HepG2 (cell line): Measurements from ENCODE around the gene PAQR5. TPM values are rescaled to one million over a fixed set of nuclear protein-coding genes. Genes with fewer than 3 reads are reported as not detected.

Source experiments
- ATAD3A ChIP-seq: sonication (generic); formaldehyde crosslinking; IDR thresholded peaks from 2 replicates; pipeline ENCODE4 v1.4.0; 2020; ENCODE audit warnings: missing genetic modification reagents
- FOXM1 ChIP-seq: sonication (generic); formaldehyde crosslinking; IDR thresholded peaks from 2 replicates; pipeline ENCODE4 v1.5.0; 2020; ENCODE audit warnings: missing genetic modification reagents
- GABPB1 ChIP-seq: IDR thresholded peaks from 2 replicates; pipeline ENCODE4 v1.6.1; 2016; ENCODE audit warnings: mild to moderate bottlenecking, missing genetic modification reagents, moderate library complexity, missing compliant biosample characterization
- HNF4G ChIP-seq, 2 experiments: sonication (generic) in 1 of 2; formaldehyde crosslinking in 1 of 2; IDR thresholded peaks; 2 replicates each; pipeline versions ENCODE4 v1.4.0 to v1.6.1; 2011 to 2020; ENCODE audit warnings: borderline replicate concordance in 2 of 2, low read depth in 2 of 2, mild to moderate bottlenecking in 2 of 2, low read length in 1 of 2, missing genetic modification reagents in 1 of 2, moderate library complexity in 1 of 2
- STAG1 ChIP-seq: sonication (generic); formaldehyde crosslinking; IDR thresholded peaks from 2 replicates; pipeline ENCODE4 v1.4.0; 2020; ENCODE audit warnings: missing genetic modification reagents
- ZFAT ChIP-seq: sonication (generic); formaldehyde crosslinking; conservative IDR thresholded peaks from 2 replicates; pipeline ENCODE4 v1.8.1; 2023; ENCODE audit warnings: missing genetic modification reagents, inconsistent platforms
- ZNF383 ChIP-seq: sonication (generic); formaldehyde crosslinking; IDR thresholded peaks from 2 replicates; pipeline ENCODE4 v1.4.0; 2020; ENCODE audit warnings: missing genetic modification reagents, mild to moderate bottlenecking, borderline replicate concordance
- ZNF598 ChIP-seq: sonication (generic); formaldehyde crosslinking; IDR thresholded peaks from 2 replicates; pipeline ENCODE4 v1.5.1; 2020; ENCODE audit warnings: mild to moderate bottlenecking, missing genetic modification reagents, borderline replicate concordance
- ZNF629 ChIP-seq: sonication (generic); formaldehyde crosslinking; conservative IDR thresholded peaks from 2 replicates; pipeline ENCODE4 v1.5.0; 2020; ENCODE audit warnings: missing genetic modification reagents
- ZNF761 ChIP-seq: sonication (generic); formaldehyde crosslinking; conservative IDR thresholded peaks from 2 replicates; pipeline ENCODE4 v1.4.0; 2020; ENCODE audit warnings: mild to moderate bottlenecking, missing genetic modification reagents
- ZNF768 ChIP-seq: sonication (generic); formaldehyde crosslinking; IDR thresholded peaks from 2 replicates; pipeline ENCODE4 v1.4.0; 2020; ENCODE audit warnings: missing genetic modification reagents
- ZNF777 ChIP-seq: sonication (generic); formaldehyde crosslinking; IDR thresholded peaks from 2 replicates; pipeline ENCODE4 v1.4.0; 2020; ENCODE audit warnings: missing genetic modification reagents
- polyA plus RNA-seq, 8 experiments: library from polyadenylated mRNA; depleted of rRNA in 3 of 8; stranded (reverse) in 7 of 8; unstranded in 1 of 8; fragments of >200 nt; fragmentation: Illumina TruSeq in 4 of 8; extraction: Trizol in 4 of 8; gene quantifications; 2 replicates each; pipeline versions ENCODE4 v1.2.1 to v1.2.3, GENCODE V29; 2011 to 2016; ENCODE audit warnings: low read depth in 4 of 8, missing spikeins in 1 of 8, mixed read lengths in 1 of 8; ENCODE audit not compliant: insufficient read depth in 1 of 8
- total RNA-seq, 5 experiments: library from RNA; depleted of rRNA; stranded (reverse); fragments of >200 nt; fragmentation: Illumina TruSeq; extraction: Trizol; gene quantifications; 2 replicates each; pipeline ENCODE4 v1.2.3, GENCODE V29; 2016; ENCODE audit warnings: low read depth in 1 of 5
- TF ChIP-seq, protein P1 (sequence below): sonication (generic); formaldehyde crosslinking; IDR thresholded peaks from 2 replicates; pipeline ENCODE4 v1.4.0; 2020; ENCODE audit warnings: missing genetic modification reagents, borderline replicate concordance
- TF ChIP-seq, protein P2 (sequence below): sonication (generic); formaldehyde crosslinking; IDR thresholded peaks from 2 replicates; pipeline ENCODE4 v1.8.1; 2023; ENCODE audit warnings: mild to moderate bottlenecking, missing genetic modification reagents
- TF ChIP-seq, protein P3 (sequence below): sonication (generic); formaldehyde crosslinking; conservative IDR thresholded peaks from 2 replicates; pipeline ENCODE4 v1.4.0; 2020; ENCODE audit warnings: missing genetic modification reagents
- TF ChIP-seq, protein P4 (sequence below): sonication (generic); formaldehyde crosslinking; IDR thresholded peaks from 2 replicates; pipeline ENCODE4 v1.8.0; 2022; ENCODE audit warnings: mild to moderate bottlenecking, missing genetic modification reagents; ENCODE audit not compliant: insufficient replicate concordance

Gene PAQR5
- total and polyA plus RNA-seq, 2 of the 13 experiments (the other 11 are each of a cell fraction or from before 2014, with no cell fraction given), result 0.53 to 1.3 TPM

DNA sequence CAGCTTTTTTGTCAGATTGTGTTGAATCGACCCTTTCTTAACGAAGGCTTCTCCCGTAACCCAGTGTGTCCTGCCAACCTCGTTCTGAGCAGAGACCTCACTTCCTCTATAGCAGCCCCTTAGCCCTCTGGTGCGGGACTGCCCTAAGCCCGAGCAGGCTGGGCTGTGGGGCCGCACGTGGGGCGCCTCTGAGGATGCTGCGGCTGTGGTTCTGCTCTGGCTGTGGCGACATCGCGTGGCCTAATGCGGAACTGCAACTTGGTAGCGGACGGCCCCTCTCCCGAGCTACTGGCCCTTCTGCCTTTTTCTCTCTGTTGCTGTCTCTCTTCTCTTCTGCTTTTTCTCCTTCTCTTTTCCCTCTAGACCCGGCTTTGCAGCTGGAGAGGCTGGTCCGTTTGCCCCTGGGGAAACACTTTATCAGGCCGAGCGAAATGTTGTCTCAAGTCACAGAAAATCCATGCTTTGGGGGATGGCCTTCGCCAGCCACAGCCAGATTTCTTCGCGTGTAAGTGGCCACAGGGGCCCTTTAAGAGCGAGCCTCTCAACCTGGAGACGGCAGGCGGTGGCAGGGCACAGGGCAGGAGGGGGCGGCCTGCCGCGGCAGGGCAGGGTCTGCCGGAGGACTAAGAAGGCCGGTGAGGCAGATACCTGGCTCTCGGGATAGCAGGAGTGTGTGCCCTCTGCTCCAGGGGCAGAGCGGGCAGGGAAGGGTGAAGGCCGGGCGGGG, 96.0 kb downstream of the PAQR5 start (continued):
- TF ChIP-seq, protein P1, sequence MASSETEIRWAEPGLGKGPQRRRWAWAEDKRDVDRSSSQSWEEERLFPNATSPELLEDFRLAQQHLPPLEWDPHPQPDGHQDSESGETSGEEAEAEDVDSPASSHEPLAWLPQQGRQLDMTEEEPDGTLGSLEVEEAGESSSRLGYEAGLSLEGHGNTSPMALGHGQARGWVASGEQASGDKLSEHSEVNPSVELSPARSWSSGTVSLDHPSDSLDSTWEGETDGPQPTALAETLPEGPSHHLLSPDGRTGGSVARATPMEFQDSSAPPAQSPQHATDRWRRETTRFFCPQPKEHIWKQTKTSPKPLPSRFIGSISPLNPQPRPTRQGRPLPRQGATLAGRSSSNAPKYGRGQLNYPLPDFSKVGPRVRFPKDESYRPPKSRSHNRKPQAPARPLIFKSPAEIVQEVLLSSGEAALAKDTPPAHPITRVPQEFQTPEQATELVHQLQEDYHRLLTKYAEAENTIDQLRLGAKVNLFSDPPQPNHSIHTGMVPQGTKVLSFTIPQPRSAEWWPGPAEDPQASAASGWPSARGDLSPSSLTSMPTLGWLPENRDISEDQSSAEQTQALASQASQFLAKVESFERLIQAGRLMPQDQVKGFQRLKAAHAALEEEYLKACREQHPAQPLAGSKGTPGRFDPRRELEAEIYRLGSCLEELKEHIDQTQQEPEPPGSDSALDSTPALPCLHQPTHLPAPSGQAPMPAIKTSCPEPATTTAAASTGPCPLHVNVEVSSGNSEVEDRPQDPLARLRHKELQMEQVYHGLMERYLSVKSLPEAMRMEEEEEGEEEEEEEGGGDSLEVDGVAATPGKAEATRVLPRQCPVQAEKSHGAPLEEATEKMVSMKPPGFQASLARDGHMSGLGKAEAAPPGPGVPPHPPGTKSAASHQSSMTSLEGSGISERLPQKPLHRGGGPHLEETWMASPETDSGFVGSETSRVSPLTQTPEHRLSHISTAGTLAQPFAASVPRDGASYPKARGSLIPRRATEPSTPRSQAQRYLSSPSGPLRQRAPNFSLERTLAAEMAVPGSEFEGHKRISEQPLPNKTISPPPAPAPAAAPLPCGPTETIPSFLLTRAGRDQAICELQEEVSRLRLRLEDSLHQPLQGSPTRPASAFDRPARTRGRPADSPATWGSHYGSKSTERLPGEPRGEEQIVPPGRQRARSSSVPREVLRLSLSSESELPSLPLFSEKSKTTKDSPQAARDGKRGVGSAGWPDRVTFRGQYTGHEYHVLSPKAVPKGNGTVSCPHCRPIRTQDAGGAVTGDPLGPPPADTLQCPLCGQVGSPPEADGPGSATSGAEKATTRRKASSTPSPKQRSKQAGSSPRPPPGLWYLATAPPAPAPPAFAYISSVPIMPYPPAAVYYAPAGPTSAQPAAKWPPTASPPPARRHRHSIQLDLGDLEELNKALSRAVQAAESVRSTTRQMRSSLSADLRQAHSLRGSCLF (CRISPR knock-in tag), result no peak
- TF ChIP-seq ZNF598 (CRISPR knock-in tag) (no peak), ZNF761 (CRISPR knock-in tag) (0 out of 2 replicates have a peak, but pooled peaks have one; percentile 34), STAG1 (CRISPR knock-in tag) (peak; percentile 90), FOXM1 (CRISPR knock-in tag) (no peak), ZNF629 (CRISPR knock-in tag) (no peak), HNF4G (IDR thresholded peaks at IDR 0.05; ENCODE audit: borderline replicate concordance, low read depth, low read length) (no peak), HNF4G (CRISPR knock-in tag; IDR thresholded peaks at IDR 0.05; ENCODE audit: borderline replicate concordance, low read depth) (no peak), ZNF768 (CRISPR knock-in tag) (0 out of 2 replicates have a peak, but pooled peaks have one; percentile 18), ZNF777 (CRISPR knock-in tag) (no peak), GABPB1 (peak; percentile 41; the same call in 1 of the 2 replicates), ZFAT (CRISPR knock-in tag) (no peak), ATAD3A (CRISPR knock-in tag) (no peak), ZNF383 (CRISPR knock-in tag) (no peak)
- TF ChIP-seq, protein P2, sequence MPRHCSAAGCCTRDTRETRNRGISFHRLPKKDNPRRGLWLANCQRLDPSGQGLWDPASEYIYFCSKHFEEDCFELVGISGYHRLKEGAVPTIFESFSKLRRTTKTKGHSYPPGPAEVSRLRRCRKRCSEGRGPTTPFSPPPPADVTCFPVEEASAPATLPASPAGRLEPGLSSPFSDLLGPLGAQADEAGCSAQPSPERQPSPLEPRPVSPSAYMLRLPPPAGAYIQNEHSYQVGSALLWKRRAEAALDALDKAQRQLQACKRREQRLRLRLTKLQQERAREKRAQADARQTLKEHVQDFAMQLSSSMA (CRISPR knock-in tag), result no peak
- TF ChIP-seq, protein P3, sequence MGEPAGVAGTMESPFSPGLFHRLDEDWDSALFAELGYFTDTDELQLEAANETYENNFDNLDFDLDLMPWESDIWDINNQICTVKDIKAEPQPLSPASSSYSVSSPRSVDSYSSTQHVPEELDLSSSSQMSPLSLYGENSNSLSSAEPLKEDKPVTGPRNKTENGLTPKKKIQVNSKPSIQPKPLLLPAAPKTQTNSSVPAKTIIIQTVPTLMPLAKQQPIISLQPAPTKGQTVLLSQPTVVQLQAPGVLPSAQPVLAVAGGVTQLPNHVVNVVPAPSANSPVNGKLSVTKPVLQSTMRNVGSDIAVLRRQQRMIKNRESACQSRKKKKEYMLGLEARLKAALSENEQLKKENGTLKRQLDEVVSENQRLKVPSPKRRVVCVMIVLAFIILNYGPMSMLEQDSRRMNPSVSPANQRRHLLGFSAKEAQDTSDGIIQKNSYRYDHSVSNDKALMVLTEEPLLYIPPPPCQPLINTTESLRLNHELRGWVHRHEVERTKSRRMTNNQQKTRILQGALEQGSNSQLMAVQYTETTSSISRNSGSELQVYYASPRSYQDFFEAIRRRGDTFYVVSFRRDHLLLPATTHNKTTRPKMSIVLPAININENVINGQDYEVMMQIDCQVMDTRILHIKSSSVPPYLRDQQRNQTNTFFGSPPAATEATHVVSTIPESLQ (CRISPR knock-in tag), result no peak
- TF ChIP-seq, protein P4, sequence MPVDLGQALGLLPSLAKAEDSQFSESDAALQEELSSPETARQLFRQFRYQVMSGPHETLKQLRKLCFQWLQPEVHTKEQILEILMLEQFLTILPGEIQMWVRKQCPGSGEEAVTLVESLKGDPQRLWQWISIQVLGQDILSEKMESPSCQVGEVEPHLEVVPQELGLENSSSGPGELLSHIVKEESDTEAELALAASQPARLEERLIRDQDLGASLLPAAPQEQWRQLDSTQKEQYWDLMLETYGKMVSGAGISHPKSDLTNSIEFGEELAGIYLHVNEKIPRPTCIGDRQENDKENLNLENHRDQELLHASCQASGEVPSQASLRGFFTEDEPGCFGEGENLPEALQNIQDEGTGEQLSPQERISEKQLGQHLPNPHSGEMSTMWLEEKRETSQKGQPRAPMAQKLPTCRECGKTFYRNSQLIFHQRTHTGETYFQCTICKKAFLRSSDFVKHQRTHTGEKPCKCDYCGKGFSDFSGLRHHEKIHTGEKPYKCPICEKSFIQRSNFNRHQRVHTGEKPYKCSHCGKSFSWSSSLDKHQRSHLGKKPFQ (CRISPR knock-in tag), result no peak
